ENCODE measurements around the gene NOS1AP. TPM values are rescaled to one million over a fixed set of nuclear protein-coding genes. Genes with fewer than 3 reads are reported as not detected.

NOS1AP gene
- total and polyA plus RNA-seq, 9 of the 15 experiments (the other 6 are each of a cell fraction or from before 2014, with no cell fraction given), result 0.07 to 1.5 (median 0.22) TPM

- TF ChIP-seq SP2 (IDR thresholded peaks at IDR 0.05; ENCODE audit: extremely low read depth, low read depth, low read length, poor library complexity, severe bottlenecking), result no peak
- no peak for TF ChIP-seq RFX7 (CRISPR knock-in tag; IDR thresholded peaks at IDR 0.05)
- no peak for TF ChIP-seq KAT2B (IDR thresholded peaks at IDR 0.05; ENCODE audit: low read depth, low read length)
These were observed 16.5 kb downstream of the NOS1AP start (continued) for GRCh38 chr1:162085991-162086390.

- Histone ChIP-seq H3K4me3 (no peak overlapping the region), H3K9me1 (ENCODE audit: control insufficient read depth, insufficient read depth, low read length) (no peaks in the 10 kb centered on the region), H3K9ac (ENCODE audit: insufficient read depth in 1 of 2, low read depth in 2 of 2, low read length in 2 of 2) (no peak overlapping the region), H4K20me1 (replicated peaks; ENCODE audit: control insufficient read depth, insufficient read depth, low read length) (no peaks in the 10 kb centered on the region), H2AFZ (ENCODE audit: low read depth, low read length) (no peak overlapping the region), H3K4me2 (ENCODE audit: insufficient read depth, low read length) (no peak overlapping the region), H3K27ac (ENCODE audit: extremely low read depth, low read depth, low read length) (no peak overlapping the region), H3K9me3 (replicated peaks; ENCODE audit: control insufficient read depth, insufficient read depth, low read depth, low read length) (no peaks in the 10 kb centered on the region), H3K36me3 (ENCODE audit: control insufficient read depth, insufficient read depth, low read length) (no peaks in the 10 kb centered on the region), H3K27me3 (ENCODE audit: control insufficient read depth in 2 of 2, insufficient read depth in 2 of 2, low read length in 2 of 2) (no peaks in the 10 kb centered on the region), H3K79me2 (ENCODE audit: control insufficient read depth, insufficient read depth, low read length) (no peaks in the 10 kb centered on the region), H3K4me1 (replicated peaks in 1 of 2; ENCODE audit: control insufficient read depth in 2 of 2, insufficient read depth in 2 of 2, low read length in 2 of 2) (no peaks in the 10 kb centered on the region; a peak in 1 of 5 replicates)
- ChIA-PET CTCF (ENCODE audit: low intra/inter-chr PET ratio) (no interaction called here), POLR2A (interaction anchor here (1.2 to 2.1 kb wide), 3 partner anchors 9 to 17 kb away, joined by 3 to 8 read pairs (median 3); partner anchors contain the start of gene NOS1AP)
- intact Hi-C loops (cut with micrococcal nuclease) (no loop called here), in situ Hi-C loops (cut with MboI) (no loop called here)
- no peak for DNase-seq (ENCODE audit: extremely low read depth in 1 of 4, low spot score in 3 of 4)
- WGBS (ENCODE audit: insufficient coverage, low coverage, missing lambda C conversion rate), result 0% methylated on average over 1 of the region's 1 CpG
- TF ChIP-seq RBBP5 (IDR thresholded peaks at IDR 0.05; ENCODE audit: borderline replicate concordance, insufficient read depth, low read length, poor library complexity, severe bottlenecking) (no peak), ETS1 (conservative IDR thresholded peaks at IDR 0.05; ENCODE audit: control insufficient read depth, low read depth, low read length) (no peak), ZNF324 (CRISPR knock-in tag; IDR thresholded peaks at IDR 0.05) (no peak), NR0B1 (IDR thresholded peaks at IDR 0.05; ENCODE audit: partially characterized antibody) (no peak), MAFK (IDR thresholded peaks at IDR 0.05; ENCODE audit: low read length) (no peak), MEIS2 (IDR thresholded peaks at IDR 0.05; ENCODE audit: partially characterized antibody) (no peak)
- FAIRE-seq, result no peak
- BruUV-seq (replicated peaks), result no TSS peak
- ATAC-seq, result no peak
These were observed 17.6 kb downstream of the NOS1AP start for GRCh38 chr1:162087111-162087510.
